ENCODE data around the gene MACROD2.

The MACROD2 gene

DNA sequence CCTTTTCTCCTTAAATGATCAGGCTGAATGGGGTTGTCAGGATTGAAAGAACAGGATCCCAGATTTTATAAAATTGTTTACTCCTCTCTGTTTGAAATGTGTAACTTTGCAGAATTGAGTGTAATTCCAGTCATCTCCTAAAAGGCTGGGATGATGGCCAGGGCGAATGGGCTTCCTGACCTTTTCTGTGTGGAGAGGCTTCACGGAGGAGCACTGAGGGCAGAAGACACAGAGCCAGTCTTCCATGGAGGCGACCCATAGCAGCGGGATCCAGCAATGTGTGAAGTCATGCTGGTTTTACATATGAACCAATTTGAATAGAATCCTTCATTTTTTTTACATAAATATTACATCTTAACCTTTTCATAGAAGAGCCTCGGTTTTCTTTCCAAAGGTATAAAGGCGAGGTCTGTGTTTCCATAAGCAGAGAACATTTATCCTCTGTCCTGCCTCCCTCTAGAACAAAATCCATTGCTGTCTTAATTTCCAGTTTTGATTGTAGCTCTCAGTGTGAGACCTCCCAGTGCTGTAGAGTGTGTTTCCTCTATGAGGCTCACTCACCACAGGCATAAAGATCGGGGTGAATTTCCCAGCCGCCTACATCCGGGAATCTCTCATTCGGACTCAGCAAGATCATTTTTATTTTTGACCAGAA lies 711.8 kb downstream of the MACROD2 start:
- no peak for DNase-seq (ENCODE audit: low read depth, low spot score)

GRCh38 chr20:14707865-14708596 lies 712.7 kb downstream of the MACROD2 start:
- no peak for DNase-seq (ENCODE audit: low read depth, low spot score)

DNA sequence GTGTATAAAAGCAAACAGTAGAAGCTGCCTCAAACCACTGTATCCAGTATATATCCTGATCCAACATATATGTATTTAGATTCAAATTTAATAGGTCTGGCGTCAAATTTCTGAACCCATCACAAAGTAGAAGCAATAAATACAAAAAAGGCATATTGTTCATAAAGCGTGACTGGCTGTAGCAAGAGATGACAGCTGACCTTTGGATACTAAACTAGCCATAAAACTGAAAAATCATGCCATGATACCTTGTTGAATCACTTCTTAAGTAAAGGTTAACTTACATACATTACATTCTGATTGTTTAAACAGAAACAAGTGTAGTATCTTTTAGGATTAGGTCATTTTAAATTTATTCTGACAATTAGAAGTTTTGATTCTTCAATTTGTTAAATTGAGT lies 714.1 kb downstream of the MACROD2 start:
- DNase-seq (ENCODE audit: low read depth, low spot score) = no peak

- no peak for DNase-seq (ENCODE audit: low read depth, low spot score)
Observed at GRCh38 chr20:14710951-14711350, 715.6 kb downstream of the MACROD2 start.

DNA sequence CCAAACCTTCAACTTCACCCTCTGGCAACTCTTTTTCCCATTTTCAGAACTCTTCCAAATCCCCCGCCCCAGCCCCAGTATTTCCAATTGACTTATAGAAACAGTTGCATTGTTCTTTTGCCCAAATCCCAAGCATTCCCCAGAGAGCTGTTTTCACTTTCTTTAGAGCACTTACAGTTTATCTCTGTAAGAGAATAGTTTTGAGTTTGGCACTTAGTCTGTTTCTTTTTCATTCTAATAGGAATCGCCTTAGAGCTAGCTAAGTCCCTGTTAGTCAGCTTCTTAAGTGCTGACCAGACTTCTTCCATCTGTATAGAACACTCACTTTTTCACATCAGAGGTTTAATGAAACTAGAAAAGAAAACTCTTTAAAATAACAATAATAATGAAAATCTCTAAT lies 716.3 kb downstream of the MACROD2 start:
- DNase-seq (ENCODE audit: low read depth, low spot score) = no peak

DNA sequence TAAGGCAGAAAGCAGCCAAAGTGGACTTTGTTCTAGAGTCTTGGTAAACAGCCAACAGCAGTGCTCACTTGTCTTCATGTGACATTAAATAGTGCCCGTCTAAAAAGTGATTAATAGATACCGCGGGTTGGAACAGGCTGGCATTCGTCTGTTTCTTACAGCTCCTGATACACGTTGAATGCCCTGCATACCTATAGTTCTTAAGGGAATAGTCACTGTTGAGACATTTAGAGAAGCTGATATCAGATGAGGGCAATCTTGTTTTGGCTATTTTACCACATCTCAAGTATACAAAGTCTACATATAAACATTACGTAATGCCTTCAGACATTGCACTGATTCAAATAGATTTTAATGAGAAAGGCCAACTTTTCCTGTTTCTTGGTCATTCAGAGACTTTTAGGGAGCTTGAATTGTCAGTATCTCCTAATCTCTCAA lies 717.0 kb downstream of the MACROD2 start:
- DNase-seq (ENCODE audit: low read depth, low spot score) = no peak

- no peak for DNase-seq (ENCODE audit: low read depth, low spot score)
Observed at GRCh38 chr20:14715400-14715799, 720.1 kb downstream of the MACROD2 start.

DNA sequence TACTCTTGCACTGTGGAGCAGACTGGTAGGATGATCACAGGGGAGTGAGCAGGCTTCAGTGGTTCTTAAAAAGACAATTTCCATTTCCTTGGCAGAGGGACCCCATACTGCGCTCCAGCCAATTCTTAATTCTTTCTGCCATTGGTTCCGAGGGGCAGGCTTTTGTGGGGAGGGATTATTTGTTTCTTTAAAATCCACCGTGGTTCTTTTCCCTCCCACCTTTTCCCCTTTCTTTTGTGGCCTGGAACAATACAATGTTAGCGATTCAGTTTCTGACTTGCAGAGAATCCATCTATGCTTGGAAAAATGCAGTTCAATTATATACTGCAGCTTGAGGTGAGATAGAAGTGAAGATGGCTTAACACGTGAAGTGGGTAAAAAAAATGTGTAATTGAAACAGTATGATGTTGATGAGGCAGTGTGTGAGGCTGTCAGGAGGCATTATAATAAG lies 721.1 kb downstream of the MACROD2 start:
- no peak for DNase-seq (ENCODE audit: low read depth, low spot score)

DNA sequence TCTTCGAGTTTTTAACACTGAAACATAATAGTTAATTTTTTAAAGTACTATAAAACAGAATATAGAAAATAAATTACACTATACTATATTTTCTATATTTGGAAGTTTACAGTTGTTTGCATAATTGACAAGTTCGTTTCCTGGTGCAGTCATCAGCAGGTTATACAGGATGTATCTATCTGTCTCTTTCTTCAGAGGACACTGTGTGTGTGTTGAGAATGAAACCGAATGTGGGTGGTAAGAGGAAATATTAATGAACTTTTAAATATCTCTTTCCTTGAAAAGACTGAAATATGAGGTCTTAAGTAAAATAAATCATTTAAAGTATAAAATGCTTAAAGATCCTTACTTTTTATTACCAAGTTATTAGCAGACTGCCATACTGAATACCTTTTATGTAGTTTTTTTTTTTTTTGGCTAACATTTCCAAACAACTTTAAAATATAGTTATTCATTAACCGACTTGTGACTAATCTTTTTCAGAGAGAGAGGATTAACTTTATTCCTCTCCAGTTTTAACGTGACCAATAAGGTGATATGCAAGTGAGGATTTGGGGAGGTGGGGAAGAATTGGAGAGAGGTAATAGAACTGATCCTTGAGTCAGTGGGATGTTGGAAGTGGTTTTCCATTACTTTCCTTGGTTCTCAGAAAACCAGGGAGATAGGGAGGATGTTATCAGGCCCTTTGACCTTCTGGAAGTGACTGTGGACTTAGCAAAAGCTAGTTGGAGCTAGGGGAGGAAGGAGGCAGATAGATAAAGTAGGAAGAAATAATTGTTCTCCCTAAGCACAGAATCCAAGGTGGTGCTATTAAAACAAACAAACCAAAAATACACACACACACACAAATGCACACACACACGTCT lies 722.1 kb downstream of the MACROD2 start:
- DNase-seq (ENCODE audit: low read depth, low spot score) = no peak

GRCh38 chr20:14720251-14720650 lies 724.9 kb downstream of the MACROD2 start:
- DNase-seq (ENCODE audit: low read depth, low spot score) = no peak

DNA sequence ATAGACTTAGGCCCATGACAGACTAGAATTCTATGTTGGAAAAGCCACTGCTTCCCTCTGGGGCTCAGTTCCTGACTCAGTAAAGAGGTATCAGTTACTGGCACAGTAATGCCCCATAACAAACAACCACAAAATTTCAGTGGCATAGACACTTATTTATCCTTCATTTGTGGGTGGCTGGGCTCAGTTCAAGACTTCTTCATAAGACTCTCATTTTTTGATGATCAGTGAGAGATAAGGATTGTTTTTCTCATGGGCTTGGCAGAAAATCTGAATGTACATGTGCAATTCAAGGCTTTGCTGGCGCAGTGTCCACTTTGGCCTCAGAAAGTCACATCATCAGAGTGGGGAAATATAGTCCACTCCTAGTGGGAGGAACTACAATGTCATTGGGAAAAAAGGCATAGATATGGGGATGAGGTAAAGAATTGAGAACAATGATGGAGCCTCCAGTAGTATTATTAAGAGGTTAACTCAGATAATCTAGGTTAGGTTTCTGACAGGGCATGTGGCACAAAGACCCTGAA lies 726.7 kb downstream of the MACROD2 start:
- no peak for DNase-seq (ENCODE audit: low read depth, low spot score)

DNA sequence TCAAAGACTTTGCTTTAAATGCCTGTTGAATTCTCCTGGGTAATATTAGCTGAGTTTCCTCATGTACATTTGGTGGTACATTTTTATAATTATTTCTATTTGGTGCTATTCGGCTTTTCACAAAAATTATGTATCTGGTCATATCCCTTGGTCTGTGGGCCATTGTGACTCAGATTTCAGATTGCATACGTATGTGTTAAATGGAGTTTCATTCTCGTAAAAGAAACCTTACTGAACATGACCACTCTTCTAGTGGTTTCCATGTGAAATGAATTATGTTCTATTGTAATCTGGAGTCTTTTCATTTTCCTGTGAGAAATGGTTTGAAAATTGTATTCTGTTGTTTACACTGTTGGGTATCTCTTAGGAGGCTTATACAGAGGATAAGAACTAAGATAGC lies 728.3 kb downstream of the MACROD2 start:
- DNase-seq (ENCODE audit: low read depth, low spot score) = no peak

- no peak for DNase-seq (ENCODE audit: low read depth, low spot score)
Observed at GRCh38 chr20:14724036-14724435, 728.7 kb downstream of the MACROD2 start.

GRCh38 chr20:14724468-14724867 lies 729.2 kb downstream of the MACROD2 start:
- DNase-seq (ENCODE audit: low read depth, low spot score) = no peak

DNA sequence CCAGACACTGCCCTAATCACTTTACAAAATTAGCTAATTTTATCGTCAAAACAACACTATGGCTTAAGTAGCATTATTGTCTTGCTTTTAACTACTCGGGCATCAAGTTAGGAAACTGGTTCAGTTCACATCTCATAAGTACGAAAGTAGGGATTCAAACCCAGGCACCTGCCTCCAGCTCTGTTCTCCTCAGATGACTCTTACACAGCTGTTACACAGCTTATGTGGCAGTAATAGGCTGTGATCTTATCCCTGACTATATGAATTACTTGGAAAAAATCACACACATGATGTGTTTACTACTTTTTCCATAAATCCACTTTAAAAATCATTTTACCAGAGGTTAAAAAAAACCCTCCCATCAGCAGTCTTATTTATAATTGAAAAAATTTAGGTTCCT lies 731.3 kb downstream of the MACROD2 start:
- no peak for DNase-seq (ENCODE audit: low read depth, low spot score)

- DNase-seq (ENCODE audit: low read depth, low spot score) = no peak
Observed at GRCh38 chr20:14727485-14728150, 732.3 kb downstream of the MACROD2 start.

- no peak for DNase-seq (ENCODE audit: low read depth, low spot score)
Observed at GRCh38 chr20:14729390-14729789, 734.1 kb downstream of the MACROD2 start.

- DNase-seq (ENCODE audit: low read depth, low spot score) = no peak
Observed at GRCh38 chr20:14732343-14732742, 737.0 kb downstream of the MACROD2 start.

- DNase-seq (ENCODE audit: low read depth, low spot score) = no peak
Observed at GRCh38 chr20:14732996-14733395, 737.7 kb downstream of the MACROD2 start.

- DNase-seq (ENCODE audit: low read depth, low spot score) = no peak
Observed at GRCh38 chr20:14740380-14740779, 745.1 kb downstream of the MACROD2 start.

DNA sequence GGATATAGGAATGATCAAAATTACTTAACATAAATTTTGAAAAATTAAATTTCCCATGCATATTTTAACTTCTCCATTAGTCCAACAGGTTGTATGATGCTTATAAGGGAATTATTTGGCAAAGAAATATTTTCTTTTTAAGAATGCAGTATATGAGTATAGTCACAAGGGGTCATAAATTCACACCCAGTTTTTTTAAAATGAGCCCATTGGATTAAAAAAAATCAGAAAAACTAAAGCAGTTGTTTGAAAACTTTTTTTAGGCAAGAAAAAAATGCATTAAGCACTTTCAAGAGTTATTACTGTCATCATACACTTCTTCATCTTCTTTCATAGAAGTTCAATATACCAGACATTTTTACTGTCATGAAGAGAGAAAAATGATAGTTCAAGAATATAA lies 746.3 kb downstream of the MACROD2 start:
- no peak for DNase-seq (ENCODE audit: low read depth, low spot score)

GRCh38 chr20:14744723-14745122 lies 749.4 kb downstream of the MACROD2 start:
- DNase-seq (ENCODE audit: low read depth, low spot score) = no peak
